ENCODE data around the gene DSCAM.

GRCh38 chr21:40846103-40846502 is 855 bp downstream of the DSCAM start:
- TF ChIP-seq POLR2A (IDR thresholded peaks at IDR 0.05; ENCODE audit: low read depth, low read length): no peak
- TF ChIP-seq POLR2AphosphoS5 (IDR thresholded peaks at IDR 0.05; ENCODE audit: low read depth, low read length): no peak
- no peak for TF ChIP-seq TAF1 (IDR thresholded peaks at IDR 0.05; ENCODE audit: borderline replicate concordance, low read depth, low read length)
